ENCODE measurements around the gene ADAP1.

Gene ADAP1

GRCh38 chr7:904847-905246 lies 49.6 kb downstream of the ADAP1 start:
- H3K9me3 Mint-ChIP-seq, result no peaks in the 10 kb centered on the region
- no peaks in the 10 kb centered on the region for H3K4me1 Mint-ChIP-seq (ENCODE audit: low read depth)
- H3K27me3 Mint-ChIP-seq (ENCODE audit: low read depth), result peaks cover 2% of the 10 kb centered on the region
- H3K27ac Mint-ChIP-seq, result no peak overlapping the region
- no peak for DNase-seq (ENCODE audit: low spot score)
- no peak overlapping the region for H3K4me3 Mint-ChIP-seq
- no peaks in the 10 kb centered on the region for H3K36me3 Mint-ChIP-seq (ENCODE audit: low read depth)

DNA sequence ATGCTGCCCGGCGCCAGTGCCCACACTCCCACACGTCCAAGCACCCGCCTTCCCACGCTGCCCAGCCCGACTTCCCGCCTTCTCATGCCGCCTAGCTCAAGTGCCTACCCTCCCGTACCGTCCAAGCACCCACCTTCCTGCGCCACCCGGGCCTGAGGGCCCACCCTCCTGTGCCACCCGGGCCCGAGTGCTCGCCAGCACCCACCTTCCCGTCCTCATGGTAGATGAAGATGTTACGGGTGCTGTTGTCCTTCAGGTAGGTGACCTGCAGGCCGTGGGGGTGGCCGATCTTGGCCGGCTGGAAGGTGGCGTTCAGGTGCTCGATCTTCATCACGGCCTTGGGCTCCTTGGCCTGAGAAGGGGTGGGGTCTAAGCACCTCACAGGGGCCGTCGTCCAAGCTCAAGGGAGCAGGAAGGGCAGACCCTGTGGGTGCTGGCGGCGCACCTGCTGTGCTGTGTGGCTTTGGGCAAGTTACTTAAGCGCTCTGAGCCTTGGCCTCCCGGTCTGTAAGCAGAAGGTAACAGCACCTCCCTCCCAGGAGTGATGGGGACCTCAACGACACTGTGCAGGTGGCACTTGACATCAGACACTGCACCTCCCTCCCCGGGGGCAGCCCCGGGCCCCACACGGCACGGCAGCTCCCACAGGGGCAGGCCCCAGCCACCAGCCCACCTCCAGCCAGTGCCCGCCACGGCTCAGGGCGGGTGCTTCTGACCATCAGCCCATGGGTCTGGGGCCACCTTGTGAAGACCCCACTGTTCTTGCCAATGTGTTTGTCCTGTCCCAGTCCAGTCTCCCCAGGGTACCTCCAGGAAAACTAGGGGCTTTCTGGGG lies 50.3 kb downstream of the ADAP1 start:
- Mint-ChIP-seq H3K4me3 (no peak overlapping the region), H3K9me3 (no peaks in the 10 kb centered on the region), H3K27me3 (ENCODE audit: low read depth) (peaks cover 2% of the 10 kb centered on the region), H3K27ac (no peak overlapping the region), H3K36me3 (ENCODE audit: low read depth) (no peaks in the 10 kb centered on the region), H3K4me1 (ENCODE audit: low read depth) (no peaks in the 10 kb centered on the region)
- no peak for DNase-seq (ENCODE audit: low spot score)

DNA sequence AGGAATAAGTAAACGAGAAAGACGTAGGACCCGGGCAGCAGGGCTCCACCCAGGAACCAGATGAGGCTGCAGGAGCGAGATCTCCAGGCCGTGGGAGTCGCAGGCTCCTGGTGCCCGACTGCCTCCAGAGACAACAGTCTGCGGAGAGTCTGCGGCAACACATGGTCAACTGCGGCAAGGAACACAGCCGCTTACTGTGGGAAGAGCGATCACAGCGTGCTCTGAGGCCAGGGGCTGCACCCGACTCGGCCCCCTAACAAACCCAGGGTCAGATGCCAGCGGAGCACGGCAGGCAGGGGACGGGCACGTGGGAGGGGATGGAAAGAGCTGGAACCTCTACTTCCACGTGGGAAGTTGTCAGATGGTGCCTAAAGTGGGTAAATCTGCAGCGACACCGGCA lies 51.5 kb downstream of the ADAP1 start:
- no peak overlapping the region for H3K4me3 Mint-ChIP-seq
- no peak for DNase-seq (ENCODE audit: low spot score)
- H3K27me3 Mint-ChIP-seq (ENCODE audit: low read depth), result peaks cover 2% of the 10 kb centered on the region
- H3K27ac Mint-ChIP-seq, result no peak overlapping the region
- H3K36me3 Mint-ChIP-seq (ENCODE audit: low read depth), result no peaks in the 10 kb centered on the region
- H3K4me1 Mint-ChIP-seq (ENCODE audit: low read depth), result no peaks in the 10 kb centered on the region
- no peaks in the 10 kb centered on the region for H3K9me3 Mint-ChIP-seq

- H3K27ac Mint-ChIP-seq, result no peak overlapping the region
- peaks cover 2% of the 10 kb centered on the region for H3K27me3 Mint-ChIP-seq (ENCODE audit: low read depth)
- no peaks in the 10 kb centered on the region for H3K4me1 Mint-ChIP-seq (ENCODE audit: low read depth)
- DNase-seq (ENCODE audit: low spot score), result peak; percentile 42
- no peak overlapping the region for H3K4me3 Mint-ChIP-seq
- H3K36me3 Mint-ChIP-seq (ENCODE audit: low read depth), result no peaks in the 10 kb centered on the region
- no peaks in the 10 kb centered on the region for H3K9me3 Mint-ChIP-seq
These were observed 52.9 kb downstream of the ADAP1 start for GRCh38 chr7:901388-902154.

DNA sequence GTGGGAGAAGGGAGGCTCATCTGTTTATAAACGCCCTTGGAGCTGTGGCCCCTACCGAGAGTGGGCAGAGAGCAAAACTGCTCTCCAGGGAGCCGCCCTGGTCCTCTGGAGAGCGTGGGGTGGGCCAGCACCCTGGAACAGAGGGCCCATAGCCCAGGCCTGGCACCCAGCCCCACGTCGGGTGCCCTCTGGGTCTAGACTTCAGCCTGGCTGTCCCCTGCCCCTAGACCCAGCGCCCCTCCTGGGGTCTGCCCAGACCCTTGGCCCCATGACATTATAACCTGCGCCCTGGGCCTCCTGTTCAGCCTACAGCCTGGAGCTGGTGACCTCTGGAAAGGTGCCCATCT lies 53.5 kb downstream of the ADAP1 start:
- H3K27ac Mint-ChIP-seq, result no peak overlapping the region

DNA sequence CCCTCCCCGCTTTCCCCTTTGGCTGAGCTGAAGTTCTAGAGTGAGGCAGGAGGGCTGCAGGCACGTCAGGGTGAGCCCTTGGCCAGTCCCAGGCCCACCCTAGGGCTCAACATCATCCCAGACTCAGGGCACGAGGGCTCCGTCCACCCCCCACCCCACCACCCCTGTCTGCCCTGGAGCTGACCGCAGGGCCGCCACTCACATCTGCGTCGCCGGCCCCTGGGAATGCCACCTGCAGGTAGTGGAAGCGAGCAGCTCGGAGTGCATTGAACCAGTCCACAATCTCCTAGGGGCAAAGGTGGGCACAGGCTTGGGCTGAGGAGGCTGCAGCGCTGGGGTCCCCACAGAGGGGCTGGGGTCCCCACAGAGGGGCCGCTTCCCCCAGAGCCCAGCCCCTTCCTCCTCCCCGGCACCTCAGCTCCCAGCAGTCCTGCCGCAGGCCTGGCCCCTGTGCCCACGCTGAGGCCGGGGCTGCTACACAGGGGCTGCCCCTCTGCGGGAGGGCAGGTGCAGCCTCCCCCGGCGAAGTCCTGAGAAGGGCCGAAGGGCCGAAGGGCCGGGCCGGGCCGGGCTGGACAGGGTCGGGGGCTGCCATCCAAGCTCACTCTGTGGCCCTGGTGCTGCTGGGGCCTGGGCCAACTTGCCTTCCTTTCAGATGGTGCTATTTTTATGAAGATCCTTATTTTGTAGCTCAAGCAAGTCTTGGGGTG lies 54.0 kb downstream of the ADAP1 start:
- H3K4me3 Mint-ChIP-seq, result no peak overlapping the region
- peaks cover 8% of the 10 kb centered on the region for H3K36me3 Mint-ChIP-seq (ENCODE audit: low read depth)
- no peaks in the 10 kb centered on the region for H3K4me1 Mint-ChIP-seq (ENCODE audit: low read depth)
- H3K27me3 Mint-ChIP-seq (ENCODE audit: low read depth), result peaks cover 2% of the 10 kb centered on the region
- no peaks in the 10 kb centered on the region for H3K9me3 Mint-ChIP-seq
- DNase-seq (ENCODE audit: low spot score), result no peak
- H3K27ac Mint-ChIP-seq, result no peak overlapping the region

More for the DNA sequence above, 53.5 kb downstream of the ADAP1 start:
- H3K9me3 Mint-ChIP-seq, result no peaks in the 10 kb centered on the region
- H3K4me1 Mint-ChIP-seq (ENCODE audit: low read depth), result no peaks in the 10 kb centered on the region
- no peak for DNase-seq (ENCODE audit: low spot score)
- H3K36me3 Mint-ChIP-seq (ENCODE audit: low read depth), result peaks cover 5% of the 10 kb centered on the region
- H3K4me3 Mint-ChIP-seq, result no peak overlapping the region
- H3K27me3 Mint-ChIP-seq (ENCODE audit: low read depth), result peaks cover 2% of the 10 kb centered on the region

- no peaks in the 10 kb centered on the region for H3K9me3 Mint-ChIP-seq
- H3K4me3 Mint-ChIP-seq, result no peak overlapping the region
- no peaks in the 10 kb centered on the region for H3K4me1 Mint-ChIP-seq (ENCODE audit: low read depth)
- no peak for DNase-seq (ENCODE audit: low spot score)
- H3K27ac Mint-ChIP-seq, result no peak overlapping the region
- H3K27me3 Mint-ChIP-seq (ENCODE audit: low read depth), result no peaks in the 10 kb centered on the region
- peaks cover 12% of the 10 kb centered on the region for H3K36me3 Mint-ChIP-seq (ENCODE audit: low read depth)
These were observed 54.7 kb downstream of the ADAP1 start for GRCh38 chr7:899806-900205.

GRCh38 chr7:898855-899681 lies 55.4 kb downstream of the ADAP1 start:
- H3K36me3 Mint-ChIP-seq (ENCODE audit: low read depth), result peaks cover 18% of the 10 kb centered on the region
- no peak for DNase-seq (ENCODE audit: low spot score)
- no peak overlapping the region for H3K27ac Mint-ChIP-seq

GRCh38 chr7:898460-898854 lies 56.0 kb downstream of the ADAP1 start:
- Mint-ChIP-seq H3K36me3 (ENCODE audit: low read depth) (peaks cover 21% of the 10 kb centered on the region), H3K9me3 (no peaks in the 10 kb centered on the region), H3K4me3 (no peak overlapping the region), H3K27ac (no peak overlapping the region), H3K4me1 (ENCODE audit: low read depth) (no peaks in the 10 kb centered on the region), H3K27me3 (ENCODE audit: low read depth) (no peaks in the 10 kb centered on the region)
- DNase-seq (ENCODE audit: low spot score), result no peak

More at GRCh38 chr7:898855-899681, 55.4 kb downstream of the ADAP1 start:
- H3K27me3 Mint-ChIP-seq (ENCODE audit: low read depth), result no peaks in the 10 kb centered on the region
- no peaks in the 10 kb centered on the region for H3K4me1 Mint-ChIP-seq (ENCODE audit: low read depth)
- no peaks in the 10 kb centered on the region for H3K9me3 Mint-ChIP-seq
- H3K4me3 Mint-ChIP-seq, result no peak overlapping the region

- Mint-ChIP-seq H3K36me3 (ENCODE audit: low read depth) (peaks cover 26% of the 10 kb centered on the region), H3K4me3 (no peak overlapping the region), H3K27me3 (ENCODE audit: low read depth) (no peaks in the 10 kb centered on the region), H3K9me3 (no peaks in the 10 kb centered on the region), H3K27ac (no peak overlapping the region), H3K4me1 (ENCODE audit: low read depth) (no peaks in the 10 kb centered on the region)
- no peak for DNase-seq (ENCODE audit: low spot score)
These were observed 56.6 kb downstream of the ADAP1 start for GRCh38 chr7:897771-898376.

DNA sequence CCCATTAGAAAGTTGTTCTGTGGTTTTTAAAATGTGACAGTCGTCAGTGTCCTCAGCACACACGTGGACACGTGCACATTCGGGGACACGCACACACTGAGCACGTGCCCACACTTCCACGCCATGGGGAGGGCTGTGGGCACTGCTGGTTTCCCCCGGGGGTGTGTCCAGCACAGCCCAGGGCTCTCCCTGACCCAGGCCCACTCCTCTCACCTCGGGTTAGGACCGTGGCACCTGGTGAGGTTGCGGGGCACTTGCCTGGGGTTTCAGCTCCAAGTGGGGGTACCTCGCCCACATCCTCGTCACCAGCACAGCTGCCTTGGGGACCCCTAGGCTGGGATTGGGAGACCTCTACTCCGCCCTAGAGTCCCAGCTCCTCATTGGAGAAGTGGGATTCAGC lies 57.4 kb downstream of the ADAP1 start:
- Mint-ChIP-seq H3K9me3 (no peaks in the 10 kb centered on the region), H3K4me1 (ENCODE audit: low read depth) (peaks cover 2% of the 10 kb centered on the region), H3K27ac (no peak overlapping the region), H3K27me3 (ENCODE audit: low read depth) (no peaks in the 10 kb centered on the region), H3K36me3 (ENCODE audit: low read depth) (peaks cover 34% of the 10 kb centered on the region), H3K4me3 (no peak overlapping the region)
- DNase-seq (ENCODE audit: low spot score), result no peak

DNA sequence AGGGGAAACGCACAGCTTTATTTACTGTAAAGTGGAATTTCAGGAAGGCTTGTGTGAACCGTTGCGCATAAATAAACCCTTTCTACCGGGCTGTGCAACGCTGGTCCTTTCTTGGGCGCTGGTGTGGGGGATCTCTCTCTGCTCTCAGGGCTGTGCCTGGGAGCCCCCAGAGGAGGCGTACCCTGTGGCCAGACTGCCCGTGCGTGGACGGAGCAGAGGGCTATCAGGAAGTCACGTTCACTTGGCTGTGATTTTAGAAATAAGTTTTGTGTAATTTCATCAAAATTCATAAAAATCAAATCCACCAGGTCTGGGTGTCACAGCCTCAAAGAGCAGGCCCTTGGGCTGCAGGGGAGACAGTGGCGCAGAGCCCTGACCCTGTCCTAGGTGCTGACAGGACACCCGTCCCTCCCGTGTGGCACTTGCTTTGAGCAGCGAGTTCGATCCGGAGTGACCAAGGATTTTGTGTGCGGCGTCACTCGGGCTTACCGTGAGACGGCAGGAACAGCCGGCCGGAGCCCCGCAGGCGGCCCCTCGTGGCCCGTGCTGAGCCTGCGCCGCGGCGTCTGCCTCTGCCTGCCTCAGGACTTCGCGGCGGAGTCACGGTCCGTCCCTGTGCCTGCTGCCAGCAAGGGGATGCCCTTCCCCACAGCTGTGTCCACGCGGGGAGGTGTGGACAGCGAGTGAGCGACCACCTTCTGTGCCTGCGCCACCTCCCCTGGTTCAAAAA lies 58.0 kb downstream of the ADAP1 start:
- H3K27me3 Mint-ChIP-seq (ENCODE audit: low read depth), result no peaks in the 10 kb centered on the region
- H3K9me3 Mint-ChIP-seq, result no peaks in the 10 kb centered on the region
- H3K27ac Mint-ChIP-seq, result no peak overlapping the region
- DNase-seq (ENCODE audit: low spot score), result no peak
- H3K36me3 Mint-ChIP-seq (ENCODE audit: low read depth), result peaks cover 36% of the 10 kb centered on the region
- H3K4me3 Mint-ChIP-seq, result no peak overlapping the region
- H3K4me1 Mint-ChIP-seq (ENCODE audit: low read depth), result peaks cover 2% of the 10 kb centered on the region

All from T-helper 2 cell treated with Interferon-gamma antibody and Interleukin-4, amounts not matched to agents 5 μg/mL and 100 μg/mL, for 36 hours (primary cell).